ENCODE measurements around the gene BICD1. TPM values are rescaled to one million over a fixed set of nuclear protein-coding genes. Genes with fewer than 3 reads are reported as not detected.

The BICD1 gene
- total and polyA plus RNA-seq, 2 experiments from 2014 or later = 59.3 to 83.6 TPM

DNA sequence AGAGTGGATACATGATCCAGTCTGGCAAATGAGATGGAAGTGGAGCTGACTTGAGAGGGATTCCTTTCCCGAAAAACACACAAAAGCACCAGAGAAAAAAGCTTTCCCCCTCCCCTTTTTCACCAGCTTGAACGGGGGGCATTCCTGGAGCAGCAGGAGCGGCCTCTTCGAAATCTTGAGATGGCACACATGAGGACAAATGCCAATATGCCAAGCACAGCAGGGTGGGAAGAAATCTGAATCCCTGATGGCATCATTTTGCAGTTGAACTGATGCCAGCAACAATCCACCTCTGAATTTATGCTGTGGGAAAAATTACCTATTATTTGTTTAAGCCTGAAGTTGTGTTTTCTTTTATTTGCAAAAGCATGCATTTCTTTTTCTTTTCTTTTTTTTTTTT lies 29.7 kb upstream of the BICD1 start (continued):
- TF ChIP-seq, protein P1, sequence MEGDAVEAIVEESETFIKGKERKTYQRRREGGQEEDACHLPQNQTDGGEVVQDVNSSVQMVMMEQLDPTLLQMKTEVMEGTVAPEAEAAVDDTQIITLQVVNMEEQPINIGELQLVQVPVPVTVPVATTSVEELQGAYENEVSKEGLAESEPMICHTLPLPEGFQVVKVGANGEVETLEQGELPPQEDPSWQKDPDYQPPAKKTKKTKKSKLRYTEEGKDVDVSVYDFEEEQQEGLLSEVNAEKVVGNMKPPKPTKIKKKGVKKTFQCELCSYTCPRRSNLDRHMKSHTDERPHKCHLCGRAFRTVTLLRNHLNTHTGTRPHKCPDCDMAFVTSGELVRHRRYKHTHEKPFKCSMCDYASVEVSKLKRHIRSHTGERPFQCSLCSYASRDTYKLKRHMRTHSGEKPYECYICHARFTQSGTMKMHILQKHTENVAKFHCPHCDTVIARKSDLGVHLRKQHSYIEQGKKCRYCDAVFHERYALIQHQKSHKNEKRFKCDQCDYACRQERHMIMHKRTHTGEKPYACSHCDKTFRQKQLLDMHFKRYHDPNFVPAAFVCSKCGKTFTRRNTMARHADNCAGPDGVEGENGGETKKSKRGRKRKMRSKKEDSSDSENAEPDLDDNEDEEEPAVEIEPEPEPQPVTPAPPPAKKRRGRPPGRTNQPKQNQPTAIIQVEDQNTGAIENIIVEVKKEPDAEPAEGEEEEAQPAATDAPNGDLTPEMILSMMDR (conservative IDR thresholded peaks at IDR 0.05; ENCODE audit: low read depth in 2 of 2) = no peak
- TF ChIP-seq POLR2AphosphoS5 (IDR thresholded peaks at IDR 0.05; ENCODE audit: low read depth) = no peak

DNA sequence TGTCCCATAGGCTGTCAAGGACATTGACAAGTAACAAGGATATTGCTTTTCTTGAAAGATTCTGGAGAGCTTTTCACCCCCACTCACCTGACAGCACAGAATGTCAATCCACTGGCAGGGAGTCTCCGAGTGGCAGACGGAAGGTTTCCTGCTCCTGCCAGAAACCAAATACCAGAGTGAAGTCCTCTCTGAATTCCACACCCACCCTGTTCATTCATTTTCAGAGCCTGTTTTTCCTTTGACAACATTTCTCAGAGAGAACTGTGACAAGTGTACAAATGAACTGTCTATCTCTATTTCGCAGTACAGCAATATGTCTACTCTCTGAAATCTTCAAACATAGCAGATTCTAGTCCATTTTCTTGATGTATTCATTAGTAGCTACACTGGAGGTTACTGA lies 26.2 kb upstream of the BICD1 start:
- H3K4me3 Mint-ChIP-seq = no peak overlapping the region
- Histone ChIP-seq H3K4me2 (no peak overlapping the region), H3K79me2 (replicated peaks; ENCODE audit: insufficient read depth) (no peaks in the 10 kb centered on the region), H2AFZ (peak overlapping the region; percentile 2; the same call in 1 of the 2 replicates), H3K36me3 (ENCODE audit: insufficient read depth) (no peaks in the 10 kb centered on the region; the same call in 1 of the 2 replicates), H3K4me3 (no peak overlapping the region), H3K4me1 (ENCODE audit: insufficient read depth) (peaks cover 18% of the 10 kb centered on the region), H3K27ac (ENCODE audit: low read depth) (no peak overlapping the region), H3K9me2 (ENCODE audit: insufficient read depth) (peaks cover 8% of the 10 kb centered on the region), H3K27me3 (ENCODE audit: insufficient read depth) (no peaks in the 10 kb centered on the region), H4K20me1 (replicated peaks; ENCODE audit: insufficient read depth) (no peaks in the 10 kb centered on the region), H3F3A (replicated peaks; ENCODE audit: low read depth) (no peaks in the 10 kb centered on the region)
- H3K36me3 Mint-ChIP-seq (ENCODE audit: low read depth) = peaks cover 2% of the 10 kb centered on the region; the same call in 1 of the 3 replicates
- H3K27me3 Mint-ChIP-seq (ENCODE audit: insufficient read depth, low read depth, poor library complexity) = peaks cover 15% of the 10 kb centered on the region
- no peak for ATAC-seq
- TF ChIP-seq, protein P2, sequence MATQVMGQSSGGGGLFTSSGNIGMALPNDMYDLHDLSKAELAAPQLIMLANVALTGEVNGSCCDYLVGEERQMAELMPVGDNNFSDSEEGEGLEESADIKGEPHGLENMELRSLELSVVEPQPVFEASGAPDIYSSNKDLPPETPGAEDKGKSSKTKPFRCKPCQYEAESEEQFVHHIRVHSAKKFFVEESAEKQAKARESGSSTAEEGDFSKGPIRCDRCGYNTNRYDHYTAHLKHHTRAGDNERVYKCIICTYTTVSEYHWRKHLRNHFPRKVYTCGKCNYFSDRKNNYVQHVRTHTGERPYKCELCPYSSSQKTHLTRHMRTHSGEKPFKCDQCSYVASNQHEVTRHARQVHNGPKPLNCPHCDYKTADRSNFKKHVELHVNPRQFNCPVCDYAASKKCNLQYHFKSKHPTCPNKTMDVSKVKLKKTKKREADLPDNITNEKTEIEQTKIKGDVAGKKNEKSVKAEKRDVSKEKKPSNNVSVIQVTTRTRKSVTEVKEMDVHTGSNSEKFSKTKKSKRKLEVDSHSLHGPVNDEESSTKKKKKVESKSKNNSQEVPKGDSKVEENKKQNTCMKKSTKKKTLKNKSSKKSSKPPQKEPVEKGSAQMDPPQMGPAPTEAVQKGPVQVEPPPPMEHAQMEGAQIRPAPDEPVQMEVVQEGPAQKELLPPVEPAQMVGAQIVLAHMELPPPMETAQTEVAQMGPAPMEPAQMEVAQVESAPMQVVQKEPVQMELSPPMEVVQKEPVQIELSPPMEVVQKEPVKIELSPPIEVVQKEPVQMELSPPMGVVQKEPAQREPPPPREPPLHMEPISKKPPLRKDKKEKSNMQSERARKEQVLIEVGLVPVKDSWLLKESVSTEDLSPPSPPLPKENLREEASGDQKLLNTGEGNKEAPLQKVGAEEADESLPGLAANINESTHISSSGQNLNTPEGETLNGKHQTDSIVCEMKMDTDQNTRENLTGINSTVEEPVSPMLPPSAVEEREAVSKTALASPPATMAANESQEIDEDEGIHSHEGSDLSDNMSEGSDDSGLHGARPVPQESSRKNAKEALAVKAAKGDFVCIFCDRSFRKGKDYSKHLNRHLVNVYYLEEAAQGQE (IDR thresholded peaks at IDR 0.05; ENCODE audit: unreplicated experiment) = no peak
- H3K4me1 Mint-ChIP-seq = peaks cover 18% of the 10 kb centered on the region; the same call in 2 of the 3 replicates
- no peak for DNase-seq (ENCODE audit: low spot score)
- no peaks in the 10 kb centered on the region; the same call in 2 of the 3 replicates for H3K9me3 Mint-ChIP-seq
- H3K27ac Mint-ChIP-seq = no peak overlapping the region

DNA sequence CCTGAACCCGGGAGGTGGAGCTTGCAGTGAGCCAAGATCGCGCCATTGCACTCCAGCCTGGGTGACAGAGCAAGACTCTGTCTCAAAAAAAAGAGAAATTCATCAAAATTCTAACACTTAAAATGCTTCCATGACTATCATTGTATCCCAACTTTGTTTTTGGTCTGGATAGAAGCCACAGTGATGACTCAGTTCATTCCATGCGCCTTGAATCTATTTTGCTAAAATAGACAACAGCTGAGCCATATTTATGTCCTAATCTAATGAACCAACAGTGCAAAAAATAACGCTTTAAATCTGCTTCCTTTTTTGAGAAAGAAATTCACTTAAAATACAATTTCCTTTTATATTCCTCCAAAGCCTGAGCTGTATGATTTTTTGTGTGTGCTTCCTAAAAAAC lies 23.2 kb upstream of the BICD1 start:
- Histone ChIP-seq H3K4me3 (no peak overlapping the region), H3K9me2 (ENCODE audit: insufficient read depth) (peaks cover 4% of the 10 kb centered on the region), H3K4me2 (no peak overlapping the region), H2AFZ (no peak overlapping the region), H3K27ac (ENCODE audit: low read depth) (no peak overlapping the region), H3F3A (replicated peaks; ENCODE audit: low read depth) (no peaks in the 10 kb centered on the region; the same call in 1 of the 2 replicates), H3K36me3 (ENCODE audit: insufficient read depth) (no peaks in the 10 kb centered on the region; the same call in 1 of the 2 replicates), H3K4me1 (ENCODE audit: insufficient read depth) (peaks cover 8% of the 10 kb centered on the region), H3K79me2 (replicated peaks; ENCODE audit: insufficient read depth) (no peaks in the 10 kb centered on the region), H3K27me3 (ENCODE audit: insufficient read depth) (no peaks in the 10 kb centered on the region), H4K20me1 (replicated peaks; ENCODE audit: insufficient read depth) (no peaks in the 10 kb centered on the region)
- no peaks in the 10 kb centered on the region; the same call in 2 of the 3 replicates for H3K9me3 Mint-ChIP-seq
- H3K4me3 Mint-ChIP-seq = no peak overlapping the region
- H3K4me1 Mint-ChIP-seq = peaks cover 17% of the 10 kb centered on the region
- H3K27me3 Mint-ChIP-seq (ENCODE audit: insufficient read depth, low read depth, poor library complexity) = peaks cover 10% of the 10 kb centered on the region
- H3K36me3 Mint-ChIP-seq (ENCODE audit: low read depth) = peaks cover 2% of the 10 kb centered on the region; the same call in 1 of the 3 replicates
- DNase-seq (ENCODE audit: low spot score) = no peak
- ATAC-seq = no peak
- no peak overlapping the region for H3K27ac Mint-ChIP-seq
- TF ChIP-seq, protein P3, sequence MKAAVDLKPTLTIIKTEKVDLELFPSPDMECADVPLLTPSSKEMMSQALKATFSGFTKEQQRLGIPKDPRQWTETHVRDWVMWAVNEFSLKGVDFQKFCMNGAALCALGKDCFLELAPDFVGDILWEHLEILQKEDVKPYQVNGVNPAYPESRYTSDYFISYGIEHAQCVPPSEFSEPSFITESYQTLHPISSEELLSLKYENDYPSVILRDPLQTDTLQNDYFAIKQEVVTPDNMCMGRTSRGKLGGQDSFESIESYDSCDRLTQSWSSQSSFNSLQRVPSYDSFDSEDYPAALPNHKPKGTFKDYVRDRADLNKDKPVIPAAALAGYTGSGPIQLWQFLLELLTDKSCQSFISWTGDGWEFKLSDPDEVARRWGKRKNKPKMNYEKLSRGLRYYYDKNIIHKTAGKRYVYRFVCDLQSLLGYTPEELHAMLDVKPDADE (IDR thresholded peaks at IDR 0.05) = no peak
- TF ChIP-seq EZH2 (IDR thresholded peaks at IDR 0.05; ENCODE audit: low read depth, unreplicated experiment) (no peak), NANOG (IDR thresholded peaks at IDR 0.05; ENCODE audit: borderline replicate concordance) (no peak), STAT1 (IDR thresholded peaks at IDR 0.05; ENCODE audit: unreplicated experiment) (no peak), ZNF331 (CRISPR knock-in tag; IDR thresholded peaks at IDR 0.05; ENCODE audit: low read depth) (no peak), POLR2AphosphoS5 (IDR thresholded peaks at IDR 0.05; ENCODE audit: low read depth) (no peak), JUNB (IDR thresholded peaks at IDR 0.05; ENCODE audit: unreplicated experiment) (no peak), EZH2phosphoT487 (IDR thresholded peaks at IDR 0.05; ENCODE audit: unreplicated experiment) (no peak), ZNF114 (CRISPR knock-in tag; IDR thresholded peaks at IDR 0.05) (no peak)
- TF ChIP-seq, protein P1 (conservative IDR thresholded peaks at IDR 0.05; ENCODE audit: low read depth in 2 of 2) = no peak
